ENCODE measurements around the gene MGAT4A.

MGAT4A gene

DNA sequence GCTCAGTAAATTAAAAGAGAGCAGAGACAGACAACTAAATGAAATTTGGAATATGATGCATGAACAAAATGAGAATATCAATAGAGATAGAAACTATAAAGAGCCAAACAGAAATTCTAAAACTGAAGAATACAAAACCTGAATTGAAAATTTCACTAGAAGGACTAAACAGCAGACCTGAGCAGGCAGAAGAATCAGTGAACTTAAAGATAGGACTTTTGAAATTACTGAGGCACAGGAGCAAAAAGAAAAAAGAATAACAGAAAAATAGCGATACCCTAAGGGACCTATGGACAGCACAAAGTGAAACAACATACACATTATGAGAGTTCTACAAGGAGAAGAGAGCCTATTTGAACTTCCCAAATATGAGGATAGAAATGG, 80.9 kb downstream of the MGAT4A start:
- DNase-seq = no peak

DNA sequence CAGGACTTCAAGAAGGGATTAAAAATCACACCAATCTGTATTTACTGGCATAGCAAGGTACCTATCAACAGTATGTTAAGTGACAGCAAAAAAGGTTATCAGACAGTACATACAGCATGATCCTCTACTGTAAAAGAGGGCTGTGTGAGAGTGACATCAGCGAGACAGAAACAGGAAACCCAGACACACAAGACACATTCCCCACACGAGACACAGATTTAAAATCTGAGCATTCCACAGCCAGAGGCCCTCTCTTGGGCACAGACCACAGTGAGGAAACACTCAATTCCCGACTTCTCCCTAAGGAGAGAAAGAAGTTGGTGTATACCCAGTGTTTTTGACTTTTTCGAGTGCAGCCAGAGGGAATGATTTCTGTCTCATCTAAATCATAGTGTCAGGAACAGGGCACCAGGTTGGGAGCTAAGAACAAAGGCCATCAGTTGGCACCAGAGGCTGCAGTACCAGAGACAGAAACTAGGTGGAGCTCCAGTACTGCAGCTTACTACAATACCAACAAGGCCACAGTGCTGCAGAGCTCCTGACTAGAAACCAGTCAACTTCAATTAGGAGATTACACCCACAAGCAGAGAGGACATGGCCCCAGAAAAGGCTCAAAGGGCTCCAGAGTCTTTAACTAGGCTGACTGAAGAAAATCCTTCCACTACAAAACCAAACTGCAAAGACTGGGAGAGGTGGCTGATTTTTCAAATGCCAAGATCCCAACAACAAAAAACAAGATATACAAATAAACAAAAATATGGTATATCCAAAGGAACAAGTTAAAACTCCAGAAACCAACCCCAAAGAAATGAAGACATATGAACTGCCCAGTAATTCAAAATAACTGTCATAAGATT, 81.6 kb downstream of the MGAT4A start:
- peak; percentile 26 for DNase-seq

GRCh38 chr2:98648451-98648850, 82.5 kb downstream of the MGAT4A start:
- no peak for DNase-seq

DNA sequence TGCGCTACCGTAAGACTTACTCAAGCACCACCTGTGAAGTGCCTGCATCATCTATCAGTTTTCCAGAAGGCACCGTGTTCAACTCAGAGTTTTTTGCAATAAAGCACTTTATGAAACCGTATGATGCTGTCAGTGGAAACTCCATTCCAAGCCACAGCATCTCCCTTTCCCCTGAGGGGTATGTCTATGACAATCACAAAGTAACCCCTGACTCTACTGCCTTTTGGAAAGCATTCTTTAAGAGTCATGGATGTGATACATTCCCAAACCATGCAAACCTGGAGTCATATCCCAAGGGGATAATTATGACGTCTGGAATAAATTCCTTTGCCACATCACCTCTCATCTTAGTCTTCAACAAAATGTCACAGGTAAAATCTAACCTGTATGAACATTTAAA, 83.3 kb downstream of the MGAT4A start:
- no peak for DNase-seq

DNA sequence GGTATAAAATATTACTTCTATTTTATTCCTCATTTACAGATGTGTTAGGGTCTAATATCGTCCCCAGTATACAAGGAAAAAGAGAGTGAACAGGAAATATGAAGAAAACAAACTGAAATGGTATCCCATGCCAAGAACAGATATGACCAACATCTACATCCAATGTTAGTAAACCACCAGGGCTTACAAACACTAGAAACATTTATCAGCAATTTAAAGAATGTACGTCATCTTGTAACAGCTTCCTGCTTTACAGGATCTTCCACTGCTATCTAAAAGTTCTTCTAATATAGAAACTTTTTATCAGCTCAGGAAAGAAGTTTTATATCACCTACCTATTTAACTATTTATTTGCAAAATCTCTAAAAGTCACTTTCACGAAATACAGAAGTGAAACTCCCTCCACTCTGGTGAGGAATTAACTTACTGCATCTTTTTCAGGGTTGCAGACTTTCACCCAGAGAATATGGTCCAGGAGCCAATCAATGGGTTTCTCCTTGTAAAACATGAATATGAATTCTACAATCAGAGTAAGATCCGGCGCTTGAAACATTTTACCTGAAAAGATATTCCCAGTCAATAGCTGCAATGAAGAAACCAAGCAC, 87.3 kb downstream of the MGAT4A start:
- no peak for DNase-seq

DNA sequence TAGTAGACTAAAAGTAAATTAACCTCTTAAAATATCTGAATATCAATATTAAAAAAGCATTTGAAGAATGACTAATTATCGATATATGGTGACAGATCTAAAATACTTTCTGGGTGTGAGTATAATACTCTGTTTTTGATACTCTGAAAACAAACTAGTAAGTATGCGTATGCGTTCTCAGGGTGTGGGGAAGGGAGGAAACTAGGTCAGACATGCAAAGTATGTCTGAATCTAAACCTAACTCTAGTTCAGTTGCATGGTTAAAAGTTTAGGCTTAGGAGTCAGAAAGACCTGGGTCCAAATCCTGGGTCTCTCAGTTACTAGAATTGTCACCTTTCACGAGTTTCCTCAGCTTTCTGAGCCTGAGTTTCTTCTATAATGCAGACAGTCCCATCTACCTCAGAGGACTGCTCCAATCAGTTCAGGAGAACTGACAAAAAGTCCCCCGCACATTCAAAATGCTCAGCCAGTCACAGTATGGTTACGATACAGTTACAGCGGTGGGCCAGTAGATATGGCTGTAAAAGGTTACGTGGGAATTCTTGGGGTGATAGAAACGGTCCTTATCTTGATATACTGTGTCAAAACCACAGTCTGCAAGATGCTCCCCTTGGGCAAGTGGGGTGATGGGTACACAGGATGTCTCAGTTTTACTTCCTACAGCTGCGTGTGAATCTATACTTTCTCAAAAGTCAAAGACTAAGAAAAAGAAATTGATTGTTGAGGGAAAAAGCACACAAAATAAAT, 93.4 kb downstream of the MGAT4A start:
- DNase-seq = no peak

GRCh38 chr2:98634406-98635092, 96.4 kb downstream of the MGAT4A start:
- no peak for DNase-seq

DNA sequence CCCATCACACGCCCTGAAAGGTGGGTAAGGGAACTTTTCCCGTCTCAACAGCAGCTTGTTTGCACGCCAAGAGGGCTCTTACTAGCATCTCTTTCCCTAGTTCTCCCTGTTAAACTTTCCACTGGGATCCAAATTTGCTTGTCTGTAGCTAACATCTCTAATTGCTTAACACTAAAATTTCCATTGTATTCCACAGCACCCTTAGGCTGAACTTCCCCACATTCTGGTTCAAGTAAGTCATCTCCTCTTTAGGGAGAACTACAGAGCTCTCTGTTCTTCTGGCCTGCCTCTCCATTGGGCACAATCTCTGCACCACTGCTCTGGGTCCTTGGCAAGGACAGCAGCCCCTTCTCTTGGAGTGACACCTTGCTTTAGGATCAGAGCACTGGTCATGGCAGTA, 98.6 kb downstream of the MGAT4A start:
- DNase-seq = no peak

- no peak for DNase-seq
Measured at GRCh38 chr2:98623657-98624056, 107.3 kb downstream of the MGAT4A start.

- DNase-seq = no peak
Measured at GRCh38 chr2:98617149-98617548, 113.8 kb downstream of the MGAT4A start.

DNA sequence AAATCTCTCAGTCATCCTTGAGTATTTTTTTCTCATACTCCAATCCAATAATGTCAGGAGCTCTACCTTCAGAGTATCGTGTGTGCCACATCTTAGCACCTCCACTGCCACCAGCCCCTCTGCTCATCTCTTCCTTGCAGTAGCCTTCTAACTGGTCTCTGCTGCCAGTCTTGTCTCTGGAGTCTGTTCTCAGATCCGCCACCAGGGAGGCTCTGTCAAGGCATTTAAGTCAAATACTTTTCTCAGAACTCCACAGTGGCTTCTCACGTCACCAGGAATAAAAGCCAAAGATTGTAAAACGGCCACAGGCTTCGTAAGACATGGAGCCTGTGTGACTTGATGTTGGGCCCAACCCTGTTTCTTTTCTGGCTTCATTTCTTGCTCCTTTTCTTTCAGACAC, 115.5 kb downstream of the MGAT4A start:
- no peak for DNase-seq

GRCh38 chr2:98614024-98614739, 116.8 kb downstream of the MGAT4A start:
- no peak for DNase-seq

- DNase-seq = no peak
Measured at GRCh38 chr2:98608962-98609604, 121.8 kb downstream of the MGAT4A start.

DNA sequence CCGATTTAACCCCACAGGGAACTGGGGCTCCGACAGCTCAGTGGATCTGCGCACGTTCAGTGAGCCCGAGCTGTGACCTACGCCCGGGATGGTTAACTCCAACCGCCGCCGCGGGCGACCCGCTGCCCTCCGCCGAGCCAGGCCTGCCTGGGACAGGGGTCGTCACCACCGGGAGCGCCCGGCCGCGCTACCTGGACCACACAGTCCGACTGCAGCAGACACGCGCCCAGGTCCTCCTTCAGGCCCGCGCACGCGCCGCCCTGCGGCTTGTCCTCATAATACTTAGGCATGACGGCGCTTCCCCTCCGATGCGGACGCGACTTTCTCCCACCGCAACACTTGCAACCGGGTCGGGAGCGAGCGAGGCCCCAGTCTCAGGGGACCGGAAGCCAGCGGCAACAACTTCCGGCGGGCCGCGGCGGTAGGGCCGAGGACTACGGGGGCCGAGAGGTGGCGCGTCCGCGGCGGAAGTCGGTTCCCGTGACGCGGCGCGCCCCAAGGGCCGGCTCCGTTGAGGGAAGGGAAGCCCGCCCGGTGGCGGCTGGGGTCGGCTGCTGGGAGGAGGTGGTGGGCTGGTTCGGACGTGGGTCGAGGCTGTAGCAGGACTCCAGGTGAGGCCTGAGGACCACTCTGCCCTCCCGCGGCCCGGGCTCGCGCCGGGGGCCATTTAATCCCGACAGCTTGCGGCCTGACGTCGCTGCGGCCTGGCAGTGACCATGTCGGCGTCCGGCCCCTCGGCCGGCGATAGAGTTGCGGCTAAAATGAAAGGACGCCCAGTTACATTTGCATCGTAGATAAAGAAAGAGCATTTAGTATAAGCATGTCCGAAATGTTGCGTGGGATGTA, 122.6 kb downstream of the MGAT4A start, which contains the start of the genes COA5 and UNC50:
TSS of gene COA5 (minus strand) at position 397 of the 846 bp plus-strand sequence. CDS start at position 290, 107 bp downstream.
TSS of gene UNC50 (plus strand) at position 474 of the 846 bp plus-strand sequence. CDS start 1,171 bp downstream, outside the sequence.
- peak; percentile 67 for DNase-seq

DNA sequence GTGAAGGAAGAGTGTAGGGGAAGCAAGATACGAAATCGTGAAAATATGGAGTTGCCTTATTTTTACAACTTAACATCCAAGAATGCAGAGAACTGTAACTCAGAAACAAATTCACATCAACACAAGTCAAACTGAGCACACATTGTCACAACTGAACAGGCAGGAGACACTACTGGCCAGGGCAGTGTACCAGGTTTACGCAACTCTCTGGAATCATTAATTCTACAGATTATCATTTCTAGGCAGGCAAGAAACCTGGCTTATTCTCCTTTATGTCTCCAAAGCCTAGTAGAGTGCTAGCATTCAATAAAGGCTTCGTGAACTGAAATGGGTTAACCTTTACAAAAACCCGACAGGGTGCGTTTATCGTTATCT, 123.2 kb downstream of the MGAT4A start:
- DNase-seq = no peak

DNA sequence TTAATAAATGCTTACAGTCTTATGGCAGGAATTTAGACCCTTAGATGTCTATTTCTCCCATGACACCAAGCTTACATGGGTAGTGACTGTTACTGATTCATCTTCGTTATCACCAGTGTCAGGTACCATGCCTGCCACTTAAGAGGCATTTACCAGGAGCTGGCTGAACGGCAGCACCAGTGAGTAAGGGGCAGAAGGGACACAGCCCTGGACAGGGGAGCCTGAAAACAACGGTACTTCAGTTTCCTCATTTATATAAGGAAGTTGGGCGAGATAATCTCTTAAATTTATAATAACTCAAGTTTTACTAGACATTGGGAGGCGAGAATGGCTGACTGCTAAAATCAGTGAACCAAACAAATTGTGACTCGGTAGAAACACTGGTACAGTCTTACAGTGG, 123.8 kb downstream of the MGAT4A start:
- DNase-seq = no peak

DNA sequence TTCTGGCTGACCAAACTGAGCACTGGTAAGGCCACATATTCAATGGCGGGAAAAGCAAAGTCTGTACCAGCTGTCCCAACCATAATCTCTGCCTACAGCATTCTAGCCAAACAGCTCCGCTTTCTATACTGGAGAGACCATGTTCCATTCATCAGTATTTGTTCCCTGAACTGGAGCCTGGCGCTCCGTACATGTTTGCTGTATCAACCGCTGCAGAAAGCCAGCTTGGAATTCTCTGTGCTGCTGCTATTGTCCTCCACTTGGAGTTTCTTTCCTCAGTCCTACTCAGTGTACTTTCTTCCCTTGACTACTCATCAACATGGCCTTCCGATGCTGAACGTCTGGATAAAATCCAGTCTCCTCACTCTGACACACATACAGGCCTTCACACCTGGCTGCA, 124.5 kb downstream of the MGAT4A start:
- no peak for DNase-seq

GRCh38 chr2:98605076-98605475, 125.9 kb downstream of the MGAT4A start:
- no peak for DNase-seq

DNA sequence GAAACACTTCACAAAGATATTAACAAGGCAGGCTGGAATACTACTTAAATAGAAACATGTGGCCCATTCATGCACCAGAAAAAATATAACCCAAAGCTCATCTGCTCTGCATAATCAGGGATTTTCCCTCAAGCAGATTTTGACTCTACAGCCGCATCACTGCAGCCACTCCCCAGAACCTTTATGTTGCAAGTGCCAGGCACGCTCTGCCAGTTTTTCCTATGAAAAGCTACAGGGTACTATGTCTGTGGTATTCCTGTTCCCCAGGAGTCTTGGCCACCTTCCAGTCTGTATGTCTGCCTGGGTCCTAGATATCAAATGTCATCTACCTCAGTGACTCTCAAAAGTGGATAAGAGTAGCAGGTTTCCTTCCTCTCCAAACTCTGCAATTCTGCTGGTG, 126.4 kb downstream of the MGAT4A start:
- DNase-seq = peak; percentile 53

DNA sequence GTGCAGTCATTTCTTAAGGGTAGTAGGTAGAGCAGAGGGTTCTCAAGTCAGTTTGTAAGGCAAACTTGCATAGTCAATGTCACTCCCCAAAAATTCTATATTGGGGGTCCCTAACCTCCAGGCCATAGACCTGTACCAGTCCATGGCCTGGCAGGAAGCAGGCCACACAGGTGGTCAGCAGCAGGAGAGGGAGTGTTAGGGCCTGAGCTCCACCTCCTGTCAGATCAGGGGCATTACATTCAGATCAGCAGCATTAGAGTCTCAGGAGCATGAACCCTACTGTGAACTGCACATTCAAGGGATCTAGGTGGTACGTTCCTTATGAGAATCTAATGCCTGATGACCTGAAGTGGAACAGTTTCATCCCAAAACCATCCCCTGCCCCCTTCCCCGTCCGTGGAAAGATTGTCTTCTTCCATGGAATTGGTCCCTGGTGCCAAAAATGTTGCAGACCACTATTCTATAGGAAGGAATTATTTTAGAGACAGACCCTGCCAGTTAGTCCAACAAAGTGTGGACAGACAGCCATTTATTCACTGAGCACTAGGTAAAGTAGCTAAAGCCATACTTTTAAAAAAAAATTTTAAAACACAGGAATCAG, 129.3 kb downstream of the MGAT4A start:
- DNase-seq = peak; percentile 29

Measured in NCI-H2029 (cell line).